Measurements from ENCODE around the gene MGMT. TPM values are rescaled to one million over a fixed set of nuclear protein-coding genes. Genes with fewer than 3 reads are reported as not detected.

MGMT gene
- total and polyA plus RNA-seq, 2 donors (not counting 3 experiments of a cell fraction or from before 2014, with no cell fraction given) = 15.0 to 15.2 TPM

DNA sequence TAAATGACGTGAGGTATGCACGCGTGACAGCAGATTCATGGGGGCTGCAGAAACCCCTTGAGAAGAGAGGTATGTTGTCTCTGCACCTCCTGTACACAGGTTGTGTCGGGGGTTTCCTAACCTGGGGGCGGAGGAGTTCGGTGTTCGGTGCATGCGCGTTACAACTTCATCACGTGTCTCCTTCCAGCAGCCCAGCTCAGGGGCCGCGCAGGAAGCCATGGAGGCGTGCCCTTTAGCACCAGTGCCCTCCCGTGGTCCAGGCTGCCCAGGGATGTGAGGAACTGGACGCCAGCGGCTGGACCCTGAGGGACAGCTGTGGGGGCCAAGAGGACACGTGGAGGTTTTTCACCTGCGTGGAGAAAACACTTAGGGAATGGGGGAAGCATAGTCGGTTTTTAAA is 310.6 kb downstream of the MGMT start:
- Histone ChIP-seq H3K4me1 (ENCODE audit: control insufficient read depth, extremely low read depth, insufficient read depth, low read length) (no peaks in the 10 kb centered on the region), H3K79me2 (ENCODE audit: control insufficient read depth, insufficient read depth, low read length) (no peaks in the 10 kb centered on the region), H3K9me1 (replicated peaks; ENCODE audit: control insufficient read depth, extremely low read depth, insufficient read depth, low read length) (no peaks in the 10 kb centered on the region), H3K4me2 (ENCODE audit: insufficient read depth, low read length) (no peak overlapping the region), H3K9me3 (replicated peaks; ENCODE audit: control insufficient read depth, insufficient read depth, low read length) (peaks cover 7% of the 10 kb centered on the region), H3K36me3 (ENCODE audit: control insufficient read depth in 2 of 2, extremely low read depth in 1 of 2, insufficient read depth in 2 of 2, low read length in 2 of 2) (no peaks in the 10 kb centered on the region), H3K27ac (ENCODE audit: insufficient read depth, low read depth, low read length) (no peak overlapping the region), H2AFZ (ENCODE audit: low read depth, low read length) (no peak overlapping the region), H3K27me3 (ENCODE audit: control insufficient read depth in 2 of 2, insufficient read depth in 2 of 2, low read length in 2 of 2) (no peaks in the 10 kb centered on the region), H3K9ac (replicated peaks; ENCODE audit: extremely low read depth, insufficient read depth, low read length) (no peak overlapping the region), H3K4me3 (replicated peaks in 1 of 3; ENCODE audit: insufficient read depth in 1 of 3, low read depth in 1 of 3, low read length in 3 of 3) (no peak overlapping the region), H4K20me1 (replicated peaks; ENCODE audit: control insufficient read depth, extremely low read depth, insufficient read depth, low read length) (no peaks in the 10 kb centered on the region)
- intact Hi-C loops (cut with micrococcal nuclease) = no loop called here
- ChIA-PET CTCF (no interaction called here), POLR2A (no interaction called here)
- BruUV-seq (replicated peaks) = no TSS peak
- no peak for TF ChIP-seq POLR2AphosphoS5 (IDR thresholded peaks at IDR 0.05; ENCODE audit: insufficient read depth, low read depth, low read length)
- TF ChIP-seq, protein P1, sequence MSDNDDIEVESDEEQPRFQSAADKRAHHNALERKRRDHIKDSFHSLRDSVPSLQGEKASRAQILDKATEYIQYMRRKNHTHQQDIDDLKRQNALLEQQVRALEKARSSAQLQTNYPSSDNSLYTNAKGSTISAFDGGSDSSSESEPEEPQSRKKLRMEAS (IDR thresholded peaks at IDR 0.05; ENCODE audit: insufficient read depth, insufficient read length) = no peak
- TF ChIP-seq MYC (IDR thresholded peaks at IDR 0.05; ENCODE audit: low read depth, low read length) = no peak
- TF ChIP-seq POLR2A (IDR thresholded peaks at IDR 0.05; ENCODE audit: low read depth, low read length) = no peak
- TF ChIP-seq EZH2 (IDR thresholded peaks at IDR 0.05; ENCODE audit: borderline replicate concordance, low read depth, low read length, severe bottlenecking) = no peak
- no peak for TF ChIP-seq JUN (IDR thresholded peaks at IDR 0.05; ENCODE audit: borderline replicate concordance, insufficient read depth, insufficient read length, low read depth)
- no peak for TF ChIP-seq GATA2 (IDR thresholded peaks at IDR 0.05; ENCODE audit: insufficient read depth, insufficient read length, low read depth, low read length)
- TF ChIP-seq, protein P2, sequence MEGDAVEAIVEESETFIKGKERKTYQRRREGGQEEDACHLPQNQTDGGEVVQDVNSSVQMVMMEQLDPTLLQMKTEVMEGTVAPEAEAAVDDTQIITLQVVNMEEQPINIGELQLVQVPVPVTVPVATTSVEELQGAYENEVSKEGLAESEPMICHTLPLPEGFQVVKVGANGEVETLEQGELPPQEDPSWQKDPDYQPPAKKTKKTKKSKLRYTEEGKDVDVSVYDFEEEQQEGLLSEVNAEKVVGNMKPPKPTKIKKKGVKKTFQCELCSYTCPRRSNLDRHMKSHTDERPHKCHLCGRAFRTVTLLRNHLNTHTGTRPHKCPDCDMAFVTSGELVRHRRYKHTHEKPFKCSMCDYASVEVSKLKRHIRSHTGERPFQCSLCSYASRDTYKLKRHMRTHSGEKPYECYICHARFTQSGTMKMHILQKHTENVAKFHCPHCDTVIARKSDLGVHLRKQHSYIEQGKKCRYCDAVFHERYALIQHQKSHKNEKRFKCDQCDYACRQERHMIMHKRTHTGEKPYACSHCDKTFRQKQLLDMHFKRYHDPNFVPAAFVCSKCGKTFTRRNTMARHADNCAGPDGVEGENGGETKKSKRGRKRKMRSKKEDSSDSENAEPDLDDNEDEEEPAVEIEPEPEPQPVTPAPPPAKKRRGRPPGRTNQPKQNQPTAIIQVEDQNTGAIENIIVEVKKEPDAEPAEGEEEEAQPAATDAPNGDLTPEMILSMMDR (IDR thresholded peaks at IDR 0.05; ENCODE audit: extremely low read depth in 1 of 2, insufficient read depth in 1 of 2, low read depth in 1 of 2, low read length in 2 of 2) = no peak
- no peak for TF ChIP-seq FOS (IDR thresholded peaks at IDR 0.05; ENCODE audit: borderline replicate concordance, insufficient read depth, low read length)
- FAIRE-seq (no peak), DNase-seq (ENCODE audit: low read depth, low spot score) (no peak)
- dilution Hi-C loops (cut with MboI; ENCODE audit: extremely low pct_ligation_motif_present, low sequenced_read_pairs) = no loop called here
